NB4 (cell line): ENCODE measurements around the gene HINT3.
"Not testable (repeated sequence)": the region's sequence is repeated elsewhere in the genome, so short reads cannot be mapped to it uniquely, and the experiment has no call there.

Experiments
- CTCF ChIP-seq: IDR thresholded peaks from one replicate; pipeline ENCODE4 v1.5.1; 2012; ENCODE audit warnings: low read depth, low read length
- POLR2A ChIP-seq: IDR thresholded peaks from 2 replicates; pipeline ENCODE4 v1.6.1; 2011; ENCODE audit warnings: mild to moderate bottlenecking; ENCODE audit not compliant: insufficient read length; ENCODE audit errors: extremely low read depth

GRCh38 chr6:125911051-125911451 is 45.5 kb upstream of the HINT3 start:
- TF ChIP-seq CTCF, POLR2A: not testable (repeated sequence)
